Measurements from ENCODE around the gene ULK1.

The ULK1 gene

DNA sequence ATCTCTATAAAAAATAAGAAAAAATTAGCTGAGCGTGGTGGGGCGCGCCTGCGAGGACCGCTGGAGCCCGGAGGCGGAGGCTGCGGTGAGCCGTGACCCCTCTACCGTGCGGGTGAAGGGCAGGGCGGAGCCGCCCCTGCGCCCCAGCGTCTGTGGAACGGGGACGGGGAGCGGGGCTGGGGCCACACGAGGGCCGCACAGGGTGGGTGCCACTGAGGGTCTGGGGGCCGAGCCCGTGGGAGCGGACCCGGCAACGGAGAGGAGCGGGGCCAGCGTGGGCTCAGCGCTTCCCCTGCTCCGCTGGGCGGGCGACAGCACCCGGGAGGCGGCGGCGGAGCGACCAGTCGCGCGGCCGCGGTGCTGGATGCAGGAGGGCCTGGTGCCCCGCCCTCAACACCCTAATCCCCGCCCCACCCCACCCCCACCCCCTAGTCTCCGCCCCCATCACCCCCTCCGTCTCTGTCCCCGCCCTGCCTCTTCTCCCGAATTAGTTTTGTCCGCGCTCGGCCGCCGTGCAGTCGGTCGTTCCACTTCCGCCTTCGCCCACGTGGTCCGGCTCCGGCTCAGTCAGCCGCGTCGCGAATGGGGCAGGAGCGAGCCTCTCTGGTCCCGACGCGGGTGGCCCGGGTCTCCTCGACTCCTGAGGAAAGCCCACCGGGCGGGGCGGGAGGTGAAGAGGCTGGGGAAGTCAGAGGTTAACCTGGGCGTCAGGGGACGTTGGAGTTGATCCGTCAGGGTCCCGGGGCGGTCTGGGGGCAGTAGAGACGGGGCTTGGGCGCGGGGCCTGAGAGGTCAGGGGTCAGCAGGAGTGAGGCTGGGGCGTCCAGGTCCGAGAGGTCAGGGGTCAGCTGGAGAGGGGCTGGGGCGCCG is 34.5 kb downstream of the ULK1 start, which contains the start of gene PUS1:
PUS1 (plus strand) TSS at position 566 of the 870 bp plus-strand sequence. CDS start 447 bp downstream, outside the sequence.
- TF ChIP-seq ZFX (IDR thresholded peaks at IDR 0.05; ENCODE audit: borderline replicate concordance) = no peak
- TF ChIP-seq, protein P1, sequence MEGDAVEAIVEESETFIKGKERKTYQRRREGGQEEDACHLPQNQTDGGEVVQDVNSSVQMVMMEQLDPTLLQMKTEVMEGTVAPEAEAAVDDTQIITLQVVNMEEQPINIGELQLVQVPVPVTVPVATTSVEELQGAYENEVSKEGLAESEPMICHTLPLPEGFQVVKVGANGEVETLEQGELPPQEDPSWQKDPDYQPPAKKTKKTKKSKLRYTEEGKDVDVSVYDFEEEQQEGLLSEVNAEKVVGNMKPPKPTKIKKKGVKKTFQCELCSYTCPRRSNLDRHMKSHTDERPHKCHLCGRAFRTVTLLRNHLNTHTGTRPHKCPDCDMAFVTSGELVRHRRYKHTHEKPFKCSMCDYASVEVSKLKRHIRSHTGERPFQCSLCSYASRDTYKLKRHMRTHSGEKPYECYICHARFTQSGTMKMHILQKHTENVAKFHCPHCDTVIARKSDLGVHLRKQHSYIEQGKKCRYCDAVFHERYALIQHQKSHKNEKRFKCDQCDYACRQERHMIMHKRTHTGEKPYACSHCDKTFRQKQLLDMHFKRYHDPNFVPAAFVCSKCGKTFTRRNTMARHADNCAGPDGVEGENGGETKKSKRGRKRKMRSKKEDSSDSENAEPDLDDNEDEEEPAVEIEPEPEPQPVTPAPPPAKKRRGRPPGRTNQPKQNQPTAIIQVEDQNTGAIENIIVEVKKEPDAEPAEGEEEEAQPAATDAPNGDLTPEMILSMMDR (IDR thresholded peaks at IDR 0.05) = no peak

DNA sequence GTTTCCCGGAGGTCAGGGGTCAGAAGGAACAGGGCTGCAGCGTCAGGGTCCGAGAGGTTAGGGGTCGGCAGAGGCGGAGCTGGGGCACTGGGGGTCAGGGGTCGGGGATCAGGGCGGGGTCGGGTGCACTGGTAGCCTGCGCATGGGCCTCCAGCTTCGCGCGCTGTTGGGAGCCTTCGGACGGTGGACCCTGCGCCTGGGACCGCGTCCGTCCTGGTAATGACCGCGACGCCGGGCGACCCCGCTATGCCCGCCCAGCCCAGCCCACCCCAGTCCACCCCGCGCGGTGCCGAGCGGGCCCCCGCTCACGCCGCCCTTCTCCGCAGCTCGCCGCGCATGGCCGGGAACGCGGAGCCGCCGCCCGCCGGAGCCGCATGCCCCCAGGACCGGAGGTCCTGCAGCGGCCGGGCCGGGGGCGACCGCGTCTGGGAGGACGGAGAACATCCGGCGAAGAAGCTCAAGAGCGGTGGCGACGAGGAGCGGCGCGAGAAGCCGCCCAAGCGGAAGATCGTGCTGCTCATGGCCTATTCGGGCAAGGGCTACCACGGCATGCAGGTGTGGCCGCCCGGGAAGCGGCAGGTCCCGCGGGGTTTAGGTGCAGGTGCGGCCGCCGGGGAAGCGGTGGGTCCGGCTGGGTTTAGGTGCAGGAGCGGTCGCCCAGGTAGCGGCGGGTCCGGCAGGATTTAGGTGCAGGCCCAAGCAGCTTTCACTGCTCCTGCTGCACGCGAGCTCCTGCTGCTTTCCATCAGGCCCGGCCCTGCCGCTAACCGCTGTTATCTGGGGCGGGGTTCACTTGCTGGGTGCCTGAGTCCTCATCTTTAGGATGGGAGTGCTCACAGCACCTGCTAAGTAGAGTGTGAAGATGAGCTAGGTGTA is 35.4 kb downstream of the ULK1 start:
- no peak for TF ChIP-seq ZFX (IDR thresholded peaks at IDR 0.05; ENCODE audit: borderline replicate concordance)
- TF ChIP-seq, protein P1 (IDR thresholded peaks at IDR 0.05) = no peak
- peak overlapping the region; percentile 77 for H3K27ac ChIP-seq

More for the DNA sequence above, 34.5 kb downstream of the ULK1 start, which contains the start of gene PUS1:
- peak within 1 kb of the TSS; percentile 77 for H3K27ac ChIP-seq

DNA sequence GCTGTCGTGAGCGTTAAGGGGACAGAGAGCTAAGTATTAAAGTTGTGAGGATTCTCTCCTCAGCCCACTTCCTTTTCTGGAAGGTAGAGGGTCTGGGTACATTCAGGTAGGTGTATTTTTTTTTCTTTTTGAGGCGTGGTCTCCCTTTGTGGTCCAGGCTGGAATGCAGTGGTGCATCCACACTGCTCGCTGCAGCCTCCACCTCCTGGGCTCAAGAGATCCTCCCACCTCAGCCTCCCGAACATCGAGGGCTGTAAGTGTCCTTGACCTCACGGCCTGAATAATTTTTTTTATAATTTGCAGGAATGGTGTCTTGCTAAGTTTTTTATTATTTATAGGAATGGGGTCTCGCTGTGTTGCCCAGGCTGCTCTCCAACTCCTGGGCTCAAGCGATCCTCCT is 36.1 kb downstream of the ULK1 start:
- TF ChIP-seq, protein P1 (IDR thresholded peaks at IDR 0.05) = no peak
- TF ChIP-seq ZFX (IDR thresholded peaks at IDR 0.05; ENCODE audit: borderline replicate concordance) = no peak
- H3K27ac ChIP-seq = peak overlapping the region; percentile 77

DNA sequence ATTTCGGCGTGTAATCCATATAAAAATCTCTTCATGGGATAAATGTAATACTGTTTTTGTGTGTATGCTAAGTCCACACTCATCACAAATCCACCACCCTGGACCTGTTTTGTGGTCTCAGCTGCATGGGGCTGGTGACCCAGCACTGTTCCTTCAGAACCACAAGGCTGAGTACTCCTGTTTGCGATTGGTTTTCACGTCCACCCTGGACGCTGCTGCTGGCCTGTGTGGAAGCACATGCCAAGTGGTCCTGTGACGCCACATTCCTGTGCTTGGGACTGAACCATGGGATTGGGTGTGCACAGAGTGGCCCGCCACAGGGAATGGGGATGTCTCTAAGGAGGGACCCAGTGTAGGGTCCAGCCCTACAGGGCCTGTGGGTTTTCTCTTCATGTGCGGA is 39.0 kb downstream of the ULK1 start:
- TF ChIP-seq, protein P1 (IDR thresholded peaks at IDR 0.05) = no peak
- TF ChIP-seq ZFX (IDR thresholded peaks at IDR 0.05; ENCODE audit: borderline replicate concordance) = no peak
- H3K27ac ChIP-seq = no peak overlapping the region

DNA sequence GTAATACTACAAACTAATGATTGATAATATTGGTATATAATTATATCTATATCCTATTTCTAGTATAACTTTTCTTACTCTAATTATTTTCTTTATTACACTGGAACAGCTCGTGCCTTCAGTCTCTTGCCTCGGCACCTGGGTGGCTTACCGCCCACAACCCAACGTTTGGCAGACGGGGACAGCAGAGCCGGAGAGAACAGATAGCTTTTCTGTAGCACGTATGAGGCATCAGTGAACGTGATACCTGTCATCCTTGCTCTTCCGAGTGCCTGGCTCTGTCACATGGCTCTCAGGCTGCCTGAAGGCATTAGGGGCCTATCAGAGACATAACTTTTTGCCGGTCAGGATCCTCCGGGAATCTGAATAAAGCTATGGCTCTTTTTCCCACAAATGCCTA is 40.1 kb downstream of the ULK1 start:
- no peak overlapping the region for H3K27ac ChIP-seq
- TF ChIP-seq ZFX (IDR thresholded peaks at IDR 0.05; ENCODE audit: borderline replicate concordance) = no peak
- TF ChIP-seq, protein P1 (IDR thresholded peaks at IDR 0.05) = no peak

DNA sequence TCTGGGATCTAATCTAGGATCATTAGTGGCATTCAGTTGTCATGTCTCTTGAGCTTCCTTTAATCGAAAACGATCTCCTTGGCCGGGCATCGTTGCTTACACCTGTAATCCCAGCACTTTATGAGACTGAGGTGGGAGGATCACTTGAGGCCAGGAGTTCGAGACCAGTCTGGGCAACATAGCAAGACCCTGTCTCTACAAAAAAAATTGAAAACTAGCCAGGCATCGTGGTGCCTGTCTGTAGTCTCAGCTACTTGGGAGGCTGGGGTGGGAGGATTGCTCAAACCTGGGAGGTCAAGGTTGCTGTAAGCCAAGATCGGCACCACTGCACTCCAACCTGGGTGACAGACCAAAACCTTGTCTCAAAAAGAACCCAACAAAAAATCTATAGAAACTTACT is 43.7 kb downstream of the ULK1 start:
- TF ChIP-seq ZFX (IDR thresholded peaks at IDR 0.05; ENCODE audit: borderline replicate concordance) = no peak
- TF ChIP-seq, protein P1 (IDR thresholded peaks at IDR 0.05) = no peak
- H3K27ac ChIP-seq = peak overlapping the region; percentile 6
